ENCODE results near the gene FYB1.
"Not testable (repeated sequence)": the region's sequence is repeated elsewhere in the genome, so short reads cannot be mapped to it uniquely, and the experiment has no call there.

Gene FYB1

DNA sequence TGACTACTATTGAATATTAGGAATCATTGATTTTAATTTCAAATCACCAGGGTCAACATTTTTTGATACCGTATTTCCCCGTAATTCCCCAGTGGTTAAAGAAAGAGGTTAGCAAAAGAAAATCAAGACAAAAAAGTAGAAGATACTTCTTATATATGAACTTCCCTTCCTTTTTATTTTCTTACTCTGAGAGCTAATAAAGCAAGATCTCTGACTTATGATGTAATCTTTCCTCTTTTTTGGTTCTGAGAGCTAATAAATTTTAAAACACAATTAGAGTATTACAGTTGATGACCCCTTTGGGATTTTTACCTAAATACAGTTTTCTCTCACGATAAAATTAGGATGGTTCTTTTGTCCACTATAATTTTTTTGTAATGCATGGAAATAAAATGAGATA lies 9.2 kb upstream of the FYB1 start:
- DNase-seq (ENCODE audit: low read depth in 3 of 3), result no peak

GRCh38 chr5:39226558-39226957 lies 7.2 kb upstream of the FYB1 start:
- DNase-seq (ENCODE audit: low read depth in 3 of 3), result no peak

GRCh38 chr5:39226100-39226451 lies 6.7 kb upstream of the FYB1 start:
- DNase-seq (ENCODE audit: low read depth in 3 of 3), result no peak

DNA sequence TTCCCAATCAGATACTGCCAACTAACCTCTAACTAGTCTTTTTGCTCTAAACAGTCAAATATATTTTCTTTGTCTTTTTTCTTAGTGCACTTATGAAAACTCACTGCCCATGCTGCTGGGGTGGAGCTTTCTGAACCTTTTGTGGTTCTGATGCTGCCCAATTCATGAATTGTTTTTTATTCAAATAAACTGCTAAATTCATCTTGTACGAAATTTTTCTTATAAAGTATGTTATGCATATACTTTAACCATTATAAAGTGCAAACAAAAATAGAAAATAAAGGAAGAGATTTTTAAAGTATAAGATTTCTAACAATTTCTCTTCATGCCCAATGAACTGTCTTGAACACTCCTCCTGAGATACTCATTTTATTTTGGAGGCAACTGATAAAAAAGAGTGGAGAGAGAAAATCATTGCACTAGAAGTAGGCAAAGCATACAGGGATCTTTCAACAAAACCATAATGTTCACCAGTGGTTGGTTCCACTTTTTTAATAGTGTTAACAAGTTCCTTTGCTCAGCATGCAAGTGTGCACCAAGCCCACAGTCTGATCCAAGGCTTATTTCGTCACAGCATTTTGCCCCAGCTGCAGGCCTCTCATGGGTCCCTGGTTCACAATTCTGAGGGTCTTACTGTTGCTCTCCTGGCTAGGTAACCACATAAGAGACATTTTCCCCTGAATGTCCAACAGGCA lies 6.2 kb upstream of the FYB1 start:
- no peak for DNase-seq (ENCODE audit: low read depth in 3 of 3)

DNA sequence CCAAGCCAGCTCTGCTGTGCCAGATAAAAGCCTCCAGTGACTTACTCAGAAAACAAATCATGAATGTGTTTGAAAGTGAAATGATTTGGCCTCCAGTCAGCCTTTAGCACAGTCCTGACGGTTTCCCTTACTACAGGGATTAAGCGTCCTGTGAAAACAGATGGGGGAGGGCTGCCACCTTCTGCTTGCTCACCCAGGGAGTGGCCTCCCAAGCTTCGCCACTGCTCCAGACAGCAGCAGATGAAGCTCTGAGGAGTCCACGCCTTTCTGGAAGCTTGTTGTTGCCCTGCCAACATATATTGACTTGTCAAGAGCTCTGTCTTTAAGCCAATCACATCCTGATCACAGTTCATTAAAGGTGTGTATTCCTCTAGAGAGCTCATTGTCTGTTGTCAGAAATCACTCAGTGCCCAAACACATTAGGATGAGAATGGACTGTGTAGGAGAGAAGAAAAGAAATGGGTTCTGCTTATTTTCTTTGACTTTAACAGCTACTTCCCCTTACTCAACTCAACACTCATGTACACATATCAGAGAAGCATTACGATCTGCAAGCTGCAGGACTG lies 4.9 kb upstream of the FYB1 start:
- no peak for DNase-seq (ENCODE audit: low read depth in 3 of 3)

GRCh38 chr5:39223565-39224156 lies 4.3 kb upstream of the FYB1 start:
- no peak for DNase-seq (ENCODE audit: low read depth in 3 of 3)

GRCh38 chr5:39221671-39222070 lies 2.3 kb upstream of the FYB1 start:
- DNase-seq (ENCODE audit: low read depth in 3 of 3), result not testable (repeated sequence)

DNA sequence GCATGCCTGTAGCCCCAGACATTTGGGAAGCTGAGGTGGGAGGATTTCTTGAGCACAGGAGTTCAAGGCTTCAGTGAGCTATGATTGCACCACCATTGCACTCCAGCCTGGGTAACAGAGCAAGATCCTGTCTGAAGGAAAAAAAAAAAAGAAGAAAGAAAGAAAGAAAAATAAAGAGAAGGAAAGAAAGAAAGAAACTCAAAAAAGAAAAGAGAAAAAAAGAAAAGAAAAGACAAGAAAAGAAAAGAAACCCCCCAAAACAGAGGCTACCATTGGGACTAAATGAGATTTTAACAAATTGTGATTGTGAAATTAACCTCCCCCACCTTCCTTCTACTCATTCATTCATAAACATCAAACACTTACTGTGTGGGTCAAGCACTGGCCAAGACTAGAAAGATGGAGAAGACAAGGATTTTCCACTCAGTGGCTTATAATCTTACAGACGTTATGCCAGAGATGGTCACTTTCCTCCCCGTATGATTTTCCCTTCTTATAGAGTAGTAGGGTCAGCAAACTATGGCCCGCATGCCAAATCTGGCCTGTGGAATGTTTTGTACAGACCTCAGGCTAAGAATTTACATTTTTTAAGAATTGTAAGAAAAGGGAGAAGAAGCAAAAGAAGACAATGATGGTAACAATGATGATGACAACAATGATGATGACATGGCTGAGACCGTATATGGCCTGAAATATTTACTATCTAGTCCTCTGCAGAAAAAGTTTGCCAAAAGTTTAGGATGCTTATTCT lies 1.1 kb upstream of the FYB1 start:
- no peak for DNase-seq (ENCODE audit: low read depth in 3 of 3)

DNA sequence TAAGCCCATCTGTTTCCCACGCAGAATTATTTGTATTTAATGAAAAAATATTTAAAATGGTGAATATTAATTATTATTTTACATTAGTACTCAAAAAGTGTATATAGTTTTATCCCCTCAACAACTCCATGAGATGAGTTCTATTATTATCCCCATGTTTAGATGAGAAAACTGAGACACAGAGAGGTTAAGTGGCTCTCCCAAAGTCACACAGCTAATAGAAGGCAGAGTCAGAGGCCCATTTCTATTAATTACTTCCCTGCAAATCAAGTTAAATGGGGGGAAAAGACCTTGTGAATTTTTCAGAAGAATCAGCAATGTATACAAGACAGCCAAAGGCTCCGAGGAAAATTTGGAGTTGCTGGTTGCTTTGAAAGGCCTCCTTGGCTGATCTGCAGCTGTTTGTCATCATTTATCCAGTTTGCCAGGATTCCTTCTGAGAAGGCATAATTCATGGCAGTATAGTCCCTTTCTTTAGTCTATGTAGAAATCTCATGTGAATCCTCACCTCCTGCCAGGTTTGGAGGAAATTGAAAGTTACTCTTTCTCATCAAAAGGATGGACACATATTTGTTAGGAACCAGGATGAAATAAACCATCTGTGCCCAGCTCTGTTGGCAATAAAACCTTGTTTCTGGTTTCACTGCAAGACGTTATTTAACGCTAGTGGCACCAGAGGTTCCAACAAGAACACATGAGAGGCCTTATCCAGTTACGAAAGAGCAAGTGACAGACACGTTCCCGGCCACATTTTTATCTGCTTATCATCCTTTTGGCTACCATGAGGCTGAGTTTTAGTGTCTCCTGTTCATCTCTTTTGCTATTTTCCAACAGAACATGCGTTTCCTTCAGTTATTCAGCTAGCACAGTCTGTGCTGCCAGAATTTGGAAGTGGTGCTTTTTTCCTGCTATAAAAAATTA lies 621 bp downstream of the FYB1 start:
- DNase-seq (ENCODE audit: low read depth in 3 of 3), result no peak

DNA sequence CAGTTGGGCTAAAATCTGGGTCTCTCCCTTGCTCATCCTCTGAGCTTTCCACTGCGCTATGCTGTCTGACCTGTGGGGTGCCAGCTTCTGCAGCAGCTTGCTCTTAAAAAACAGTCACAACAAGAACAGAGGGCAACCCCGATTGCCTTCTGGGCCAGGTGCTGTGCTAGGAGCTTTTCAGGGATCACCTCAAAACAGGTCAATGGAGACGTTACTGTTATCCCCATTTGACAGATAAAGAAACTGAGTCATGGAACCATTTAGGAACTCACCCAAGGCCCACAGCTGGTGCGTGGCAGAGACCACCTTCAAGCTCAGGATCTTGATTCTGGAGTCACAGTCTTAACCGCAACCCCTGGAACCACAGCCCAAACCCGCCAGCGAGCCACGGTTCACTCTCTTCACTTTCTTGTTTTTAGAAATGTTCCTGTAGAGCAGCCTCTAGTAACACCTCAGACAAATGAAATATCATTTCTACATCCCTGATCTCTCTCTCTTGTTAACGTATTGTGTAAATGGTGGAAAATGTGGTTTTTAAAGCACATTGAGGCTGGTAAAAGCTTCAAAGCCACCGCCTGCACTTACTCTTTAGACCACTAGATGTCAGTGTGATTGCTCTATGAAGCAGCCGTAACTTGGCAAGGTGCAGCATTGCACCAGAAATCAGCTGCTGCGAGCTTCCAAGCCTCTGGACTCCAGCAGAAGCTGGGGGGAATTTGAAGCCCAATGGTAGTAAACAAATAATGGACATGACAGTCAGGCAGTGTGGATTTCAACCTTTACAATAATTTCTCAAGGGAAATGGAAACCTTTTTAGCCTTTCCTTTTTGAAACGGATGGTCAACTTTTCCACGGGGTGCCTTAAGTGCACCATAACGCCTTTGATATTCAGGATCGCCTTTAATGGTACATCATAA lies 1.7 kb downstream of the FYB1 start:
- peak in 2 of 3 experiments; percentile 54 to 68 for DNase-seq (ENCODE audit: low read depth in 3 of 3)

DNA sequence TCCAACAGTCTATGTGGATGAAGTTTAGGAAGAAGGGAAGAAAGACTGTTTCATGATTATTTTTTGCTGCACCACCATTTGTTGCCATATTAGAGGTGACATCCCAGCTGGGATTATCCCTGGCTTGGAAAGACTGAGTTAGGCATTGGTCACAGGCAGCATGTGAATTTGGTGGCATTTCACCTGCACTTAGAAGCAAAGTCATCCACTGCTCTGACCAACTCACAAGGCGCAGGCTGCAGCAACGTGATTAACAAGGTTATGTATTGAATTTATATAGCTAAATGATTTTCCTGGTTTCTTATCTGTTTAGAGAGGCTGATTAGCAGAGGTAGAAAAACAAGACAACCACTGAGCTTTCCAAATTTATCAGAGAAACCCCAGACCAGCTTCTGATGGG lies 2.7 kb downstream of the FYB1 start:
- no peak for DNase-seq (ENCODE audit: low read depth in 3 of 3)

- DNase-seq (ENCODE audit: low read depth in 3 of 3), result no peak
These were observed 3.5 kb downstream of the FYB1 start for GRCh38 chr5:39215857-39216256.

DNA sequence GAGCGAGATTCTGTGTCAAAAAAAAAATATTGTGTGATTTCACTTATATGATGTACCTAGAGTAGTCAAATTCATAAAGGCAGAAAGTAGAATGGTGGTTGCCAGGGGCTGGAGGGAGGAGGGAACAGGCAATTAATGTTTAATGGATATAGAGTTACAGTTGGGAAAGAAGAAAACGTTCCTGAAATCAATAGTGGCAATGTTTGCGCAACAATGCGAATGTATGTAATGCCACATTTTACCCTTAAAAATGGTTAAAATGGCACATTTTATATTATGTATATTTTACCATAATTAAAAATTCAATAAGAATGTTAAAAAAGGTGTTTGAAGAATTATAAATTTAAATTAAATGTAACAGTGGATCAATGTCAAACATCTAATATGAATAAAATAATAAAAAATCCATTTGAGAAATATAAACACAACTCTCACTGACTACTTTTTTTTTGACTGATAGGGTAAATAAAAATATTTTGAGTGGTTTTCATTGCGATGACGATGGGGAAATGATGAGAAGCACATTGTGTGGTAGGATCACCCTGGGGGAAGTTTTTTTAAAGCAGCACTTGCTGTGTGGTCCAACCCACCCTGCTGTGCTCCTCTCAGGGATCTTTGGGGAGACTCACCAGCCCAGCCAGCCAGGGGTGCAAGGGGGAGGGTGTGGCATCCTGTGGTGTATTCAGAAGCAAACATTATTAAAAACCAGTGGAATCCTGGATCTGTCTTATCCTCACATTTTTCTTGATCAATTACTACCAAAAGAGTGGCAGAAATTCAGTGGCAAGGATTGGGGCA lies 4.3 kb downstream of the FYB1 start:
- no peak for DNase-seq (ENCODE audit: low read depth in 3 of 3)

DNA sequence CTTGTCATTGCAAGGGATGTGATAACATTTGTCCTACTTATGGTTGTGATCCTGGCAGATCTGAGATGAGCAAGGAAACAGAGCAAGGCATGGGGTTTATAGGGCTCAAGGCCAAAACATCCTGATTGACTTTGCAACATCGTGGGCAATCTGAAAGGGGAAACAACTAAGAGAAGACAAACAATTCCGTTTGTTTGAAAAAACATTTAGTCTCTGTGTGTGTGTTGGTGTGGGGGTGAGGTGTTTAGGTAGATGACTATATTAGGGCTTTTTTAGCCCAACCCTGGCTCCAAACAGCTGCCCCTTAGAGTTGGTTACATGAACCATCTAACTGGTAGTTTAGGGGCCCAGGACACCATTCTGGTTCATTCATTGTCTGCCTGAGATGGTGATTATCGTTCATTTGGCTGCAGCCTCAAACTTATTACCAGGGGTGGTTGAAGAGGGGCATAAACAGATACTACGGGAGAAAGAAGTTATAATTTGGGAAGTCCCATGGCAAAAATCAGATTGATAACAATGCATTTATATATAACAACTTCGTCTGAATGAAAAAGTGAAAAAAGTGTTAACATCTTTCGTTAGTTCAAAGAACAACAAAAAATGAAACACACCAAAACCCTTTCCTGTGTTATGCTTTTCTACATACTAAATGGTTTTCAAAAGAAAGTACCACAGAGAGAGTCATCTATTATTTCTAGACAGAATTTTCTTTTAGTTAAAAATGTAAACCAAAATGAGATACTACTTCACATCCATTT lies 5.7 kb downstream of the FYB1 start:
- no peak for DNase-seq (ENCODE audit: low read depth in 3 of 3)

GRCh38 chr5:39211773-39212172 lies 7.6 kb downstream of the FYB1 start:
- DNase-seq (ENCODE audit: low read depth in 3 of 3), result no peak

- DNase-seq (ENCODE audit: low read depth in 3 of 3), result peak in 1 of 3 experiments; percentile 52
These were observed 9.4 kb downstream of the FYB1 start for GRCh38 chr5:39209924-39210323.

GRCh38 chr5:39208471-39208870 lies 10.9 kb downstream of the FYB1 start:
- no peak for DNase-seq (ENCODE audit: low read depth in 3 of 3)

DNA sequence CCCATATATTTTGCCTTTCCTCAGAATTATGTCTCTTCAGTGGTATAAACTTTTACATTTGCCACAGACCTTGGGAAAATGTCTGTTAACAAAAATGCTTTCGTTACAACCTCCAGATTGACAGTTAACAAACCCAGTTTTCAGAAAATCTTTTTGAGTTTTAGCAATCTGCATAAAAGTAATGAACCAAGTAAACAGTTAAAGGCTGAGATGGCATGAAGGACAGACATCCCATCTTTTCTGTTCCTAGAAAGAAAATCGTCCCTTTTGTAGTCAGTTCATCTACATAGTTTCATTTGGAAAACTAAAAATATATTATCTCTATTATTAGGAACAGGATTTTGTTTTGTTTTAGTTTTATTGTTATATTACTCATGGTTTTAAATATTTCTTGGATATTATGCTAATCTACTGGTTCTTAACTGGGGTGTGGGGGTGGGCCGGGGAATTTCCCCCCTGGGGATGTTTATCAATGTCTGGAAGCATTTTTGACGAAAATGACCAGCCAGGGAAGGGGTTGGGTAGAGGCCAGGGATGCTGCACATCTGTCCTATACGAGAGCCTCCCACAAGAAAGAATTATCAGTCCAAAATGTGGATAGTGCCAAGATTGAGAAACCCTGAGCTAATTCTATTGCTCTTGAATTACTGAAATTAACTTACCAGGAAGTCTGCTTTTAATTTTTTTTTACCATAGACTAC lies 11.9 kb downstream of the FYB1 start:
- DNase-seq (ENCODE audit: low read depth in 3 of 3), result no peak

Measured in stimulated activated CD4-positive, alpha-beta T cell treated with anti-CD3 and anti-CD28 coated beads, TNF-alpha, amount 100 ng/mL, for 4 hours (primary cell).